DOHH2 (cell line): Measurements from ENCODE around the gene ANKMY1.

Experiments used
- CTCF ChIP-seq: fragments of 200-600 bp; sonication (generic); IDR thresholded peaks from one replicate; pipeline ENCODE4 v1.5.1; 2014; ENCODE audit warnings: antibody characterized with exemption, mild to moderate bottlenecking, low read depth, low read length; ENCODE audit not compliant: poor library complexity, severe bottlenecking
- EZH2phosphoT487 ChIP-seq: fragments of 200-600 bp; sonication (generic); IDR thresholded peaks from 2 replicates; pipeline ENCODE4 v1.6.1; 2017; ENCODE audit warnings: borderline replicate concordance, mild to moderate bottlenecking, antibody characterized with exemption, low read length, moderate library complexity, mixed read lengths

- no peak for TF ChIP-seq CTCF
- TF ChIP-seq EZH2phosphoT487, result no peak
Observed at GRCh38 chr2:240569523-240569997, 11.8 kb upstream of the ANKMY1 start.
